SH-SY5Y (cell line): ENCODE results near the gene CCNO.

Source experiments
- GATA2 ChIP-seq: IDR thresholded peaks from 2 replicates; pipeline ENCODE4 v1.6.1; 2011; ENCODE audit warnings: mild to moderate bottlenecking, low read depth, low read length
- GATA3 ChIP-seq: IDR thresholded peaks from 2 replicates; pipeline ENCODE4 v1.6.1; 2011; ENCODE audit warnings: low read depth, mild to moderate bottlenecking, low read length, moderate library complexity

DNA sequence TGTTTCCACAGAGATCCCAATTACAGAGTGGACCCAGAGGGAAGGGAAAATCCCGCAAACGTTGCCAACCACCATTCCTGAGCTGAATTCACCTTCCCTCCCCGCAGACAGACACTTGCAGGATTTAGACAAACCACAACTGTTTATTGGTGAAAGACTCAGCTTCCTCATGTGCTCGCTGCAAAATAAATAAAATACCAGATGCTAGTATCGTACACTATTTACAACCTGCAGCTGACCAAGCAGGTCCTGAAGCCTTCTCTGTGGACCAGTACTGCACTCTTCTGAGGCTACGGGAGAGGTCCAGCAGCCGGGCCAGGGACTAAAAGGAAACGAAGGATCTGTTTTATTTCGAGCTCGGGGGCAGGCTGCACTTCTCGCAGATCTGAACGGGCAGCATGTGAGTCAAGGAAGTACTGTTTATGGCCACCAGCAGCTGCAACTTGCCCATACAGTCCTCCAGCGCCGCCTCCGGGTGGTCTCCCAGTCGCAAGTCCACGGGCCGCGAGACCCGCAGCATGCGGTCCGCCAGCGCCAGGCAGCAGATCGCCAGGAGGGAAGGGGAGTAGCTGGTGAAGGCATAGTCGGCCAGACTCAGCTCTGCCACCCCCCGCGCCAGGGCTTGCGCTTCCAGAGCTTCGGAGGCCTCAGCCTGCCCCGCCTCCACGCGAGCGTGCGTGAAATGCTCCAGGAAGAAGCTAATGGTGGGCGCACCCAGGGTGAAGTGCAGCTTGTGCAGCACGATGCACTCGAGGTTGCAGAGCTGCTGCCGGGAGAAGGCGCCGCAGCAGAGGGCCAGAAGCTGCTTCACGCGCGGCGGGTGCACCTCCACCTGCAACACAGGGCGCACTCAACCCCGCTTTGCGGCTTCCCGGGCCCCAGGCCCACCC is 2.1 kb downstream of the CCNO start:
- TF ChIP-seq GATA3 = no peak
- no peak for TF ChIP-seq GATA2
